HG03108 (cell line): ENCODE measurements around the gene DENND1C.

Experiments used
- ATAC-seq: cut with Tn5 transposase; IDR thresholded peaks from one replicate; pipeline ENCODE4 v1.9.1; 2021; ENCODE audit warnings: moderate library complexity; ENCODE audit not compliant: unreplicated experiment

Gene DENND1C

GRCh38 chr19:6481541-6482342, at the start of gene DENND1C:
TSS of gene DENND1C (minus strand) at chr19:6481787. CDS start at chr19:6481695, 92 bp downstream.
- ATAC-seq = peak; percentile 80

GRCh38 chr19:6530386-6531162, 49.0 kb upstream of the DENND1C start, which contains the start of gene TNFSF9:
TSS of gene TNFSF9 (plus strand) at chr19:6531026. CDS start at chr19:6531037, 11 bp downstream.
- peak; percentile 20 for ATAC-seq

- ATAC-seq = no peak
Measured at GRCh38 chr19:6529937-6530385, 48.4 kb upstream of the DENND1C start.

- ATAC-seq = no peak
Measured at GRCh38 chr19:6529351-6529750, 47.8 kb upstream of the DENND1C start.

- ATAC-seq = no peak
Measured at GRCh38 chr19:6528544-6529121, 47.0 kb upstream of the DENND1C start.

- peak; percentile 42 for ATAC-seq
Measured at GRCh38 chr19:6527893-6528543, 46.4 kb upstream of the DENND1C start.

- ATAC-seq = no peak
Measured at GRCh38 chr19:6524311-6524710, 42.7 kb upstream of the DENND1C start.

GRCh38 chr19:6522712-6523111, 41.1 kb upstream of the DENND1C start:
- ATAC-seq = no peak

GRCh38 chr19:6521718-6522646, 40.4 kb upstream of the DENND1C start:
- ATAC-seq = peak; percentile 35

GRCh38 chr19:6519289-6519688, 37.7 kb upstream of the DENND1C start:
- ATAC-seq = no peak

GRCh38 chr19:6518145-6518911, 36.7 kb upstream of the DENND1C start:
- ATAC-seq = no peak

GRCh38 chr19:6516659-6517291, 35.2 kb upstream of the DENND1C start:
- ATAC-seq = peak; percentile 39

- peak; percentile 34 for ATAC-seq
Measured at GRCh38 chr19:6516018-6516658, 34.6 kb upstream of the DENND1C start.

- no peak for ATAC-seq
Measured at GRCh38 chr19:6514926-6515544, 33.4 kb upstream of the DENND1C start.

GRCh38 chr19:6514089-6514488, 32.5 kb upstream of the DENND1C start:
- ATAC-seq = no peak

GRCh38 chr19:6510618-6511017, 29.0 kb upstream of the DENND1C start:
- ATAC-seq = no peak

GRCh38 chr19:6509118-6509971, 27.8 kb upstream of the DENND1C start:
- no peak for ATAC-seq
